Astrocyte (in vitro differentiated cells and primary cell): ENCODE measurements around the gene ZIC4. TPM values are rescaled to one million over a fixed set of nuclear protein-coding genes. Genes with fewer than 3 reads are reported as not detected.
A peak's percentile ranks its signal among the peaks of the same experiment; 100 is the strongest.

Experiments used
- DNase-seq: peaks from one replicate; pipeline ENCODE4 v3.0.0-alpha.2; 2010; ENCODE audit warnings: low read depth
- FAIRE-seq: peaks from 2 replicates; lab custom pipeline; 2011; peaks lifted over from hg19 to GRCh38; lab: Jason Lieb, UNC
- H2AFZ ChIP-seq: 2 replicates; pipeline ENCODE4 v1.6.0; 2012; ENCODE audit warnings: low read depth, low read length, inconsistent platforms
- H3K27ac ChIP-seq: 2 replicates; pipeline ENCODE4 v1.5.1; 2011; ENCODE audit warnings: low read depth, low read length, inconsistent platforms
- H3K27me3 ChIP-seq: 2 replicates; pipeline ENCODE4 v1.6.0; 2011; ENCODE audit warnings: low read length, inconsistent platforms; ENCODE audit not compliant: insufficient read depth
- H3K36me3 ChIP-seq: 2 replicates; pipeline ENCODE4 v1.5.1; 2011; ENCODE audit warnings: low read length, inconsistent platforms; ENCODE audit not compliant: insufficient read depth
- H3K4me1 ChIP-seq: 2 replicates; pipeline ENCODE4 v1.5.1; 2011; ENCODE audit warnings: low read length, inconsistent platforms; ENCODE audit not compliant: insufficient read depth
- H3K4me2 ChIP-seq: 2 replicates; pipeline ENCODE4 v1.6.0; 2012; ENCODE audit warnings: low read length, inconsistent platforms
- H3K4me3 ChIP-seq: 2 replicates; pipeline ENCODE4 v1.5.1; 2011; ENCODE audit warnings: low read depth, mild to moderate bottlenecking, low read length, inconsistent platforms; ENCODE audit not compliant: insufficient read depth
- H3K79me2 ChIP-seq: 2 replicates; pipeline ENCODE4 v1.6.0; 2012; ENCODE audit warnings: mild to moderate bottlenecking, low read length, inconsistent platforms; ENCODE audit not compliant: insufficient read depth
- H3K9ac ChIP-seq: 2 replicates; pipeline ENCODE4 v1.6.0; 2012; ENCODE audit warnings: mild to moderate bottlenecking, low read length, inconsistent platforms
- H3K9me3 ChIP-seq: 2 replicates; pipeline ENCODE4 v1.5.1; 2012; ENCODE audit warnings: low read depth, mild to moderate bottlenecking, low read length, inconsistent platforms; ENCODE audit not compliant: insufficient read depth
- H4K20me1 ChIP-seq: 2 replicates; pipeline ENCODE4 v1.6.0; 2012; ENCODE audit warnings: low read length, inconsistent platforms; ENCODE audit not compliant: insufficient read depth
- H3K27ac Mint-ChIP-seq: one replicate; pipeline ENCODE4 v1.8.0; 2021; ENCODE audit warnings: mild to moderate bottlenecking, mixed read lengths; ENCODE audit not compliant: unreplicated experiment
- H3K27me3 Mint-ChIP-seq: one replicate; pipeline ENCODE4 v1.8.0; 2021; ENCODE audit warnings: low read depth, mixed read lengths; ENCODE audit not compliant: unreplicated experiment
- H3K36me3 Mint-ChIP-seq: one replicate; pipeline ENCODE4 v1.8.0; 2021; ENCODE audit warnings: low read depth, mixed read lengths; ENCODE audit not compliant: unreplicated experiment
- H3K4me1 Mint-ChIP-seq: one replicate; pipeline ENCODE4 v1.8.0; 2021; ENCODE audit warnings: low read depth, mixed read lengths; ENCODE audit not compliant: unreplicated experiment
- H3K4me3 Mint-ChIP-seq: one replicate; pipeline ENCODE4 v1.8.0; 2021; ENCODE audit warnings: mild to moderate bottlenecking, moderate library complexity, mixed read lengths; ENCODE audit not compliant: unreplicated experiment
- H3K9me3 Mint-ChIP-seq: one replicate; pipeline ENCODE4 v1.8.0; 2021; ENCODE audit warnings: mild to moderate bottlenecking, mixed read lengths; ENCODE audit not compliant: unreplicated experiment
- EZH2 ChIP-seq: IDR thresholded peaks from 2 replicates; pipeline ENCODE4 v1.6.1; 2012; ENCODE audit warnings: mild to moderate bottlenecking, low read length, inconsistent platforms; ENCODE audit not compliant: insufficient read depth
- total RNA-seq: library from RNA; stranded (reverse); gene quantifications from 2 replicates; pipeline ENCODE4 v1.2.1, GENCODE V29; 2021
- TF ChIP-seq, protein P1 (sequence below): IDR thresholded peaks from 2 replicates; pipeline ENCODE4 v1.5.1; 2011; ENCODE audit warnings: low read depth, mild to moderate bottlenecking, inconsistent platforms, low read length, moderate library complexity; ENCODE audit not compliant: insufficient read depth

ZIC4 gene
- total RNA-seq, 1 donor from 2014 or later: not detected

DNA sequence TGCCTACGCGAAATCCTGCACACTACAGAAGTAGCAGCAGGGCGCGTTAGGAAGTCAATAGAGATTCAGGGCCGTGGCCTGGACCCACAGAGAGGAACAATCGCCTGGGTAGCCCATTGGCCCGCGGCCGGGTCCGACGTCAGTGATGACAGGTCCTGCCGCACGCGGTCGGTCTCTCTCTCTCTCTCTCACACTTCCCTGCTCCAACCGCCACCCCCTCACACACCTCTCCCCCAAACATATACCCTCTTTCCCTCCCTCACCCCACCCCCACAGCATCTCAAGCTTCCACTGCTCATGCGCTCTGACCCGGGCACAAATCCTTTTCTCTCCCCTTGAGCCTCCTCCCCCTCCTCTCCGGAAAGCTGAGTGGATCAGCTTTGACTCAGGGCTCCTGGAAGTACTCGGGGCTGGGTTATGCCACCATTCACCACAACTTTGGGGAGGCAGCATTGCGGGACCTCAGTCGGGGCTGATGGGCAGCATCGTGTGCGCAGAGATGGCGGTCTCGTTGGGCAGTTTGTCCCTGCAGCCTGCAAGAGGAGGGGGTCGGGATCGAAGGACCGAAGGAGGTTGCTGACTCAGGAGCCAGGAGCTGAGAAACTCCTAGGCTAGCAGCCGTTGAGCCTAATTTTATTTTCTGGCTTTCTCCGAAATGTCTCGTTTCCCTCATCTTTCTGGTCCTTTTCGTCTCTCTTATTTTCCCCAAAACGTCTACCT lies 9.0 kb downstream of the ZIC4 start:
- H3K4me1 Mint-ChIP-seq: no peaks in the 10 kb centered on the region
- H3K4me3 Mint-ChIP-seq: no peak overlapping the region
- H3K27me3 Mint-ChIP-seq: peaks cover 81% of the 10 kb centered on the region
- H3K9ac ChIP-seq: peak overlapping the region; percentile 94
- TF ChIP-seq, protein P1, sequence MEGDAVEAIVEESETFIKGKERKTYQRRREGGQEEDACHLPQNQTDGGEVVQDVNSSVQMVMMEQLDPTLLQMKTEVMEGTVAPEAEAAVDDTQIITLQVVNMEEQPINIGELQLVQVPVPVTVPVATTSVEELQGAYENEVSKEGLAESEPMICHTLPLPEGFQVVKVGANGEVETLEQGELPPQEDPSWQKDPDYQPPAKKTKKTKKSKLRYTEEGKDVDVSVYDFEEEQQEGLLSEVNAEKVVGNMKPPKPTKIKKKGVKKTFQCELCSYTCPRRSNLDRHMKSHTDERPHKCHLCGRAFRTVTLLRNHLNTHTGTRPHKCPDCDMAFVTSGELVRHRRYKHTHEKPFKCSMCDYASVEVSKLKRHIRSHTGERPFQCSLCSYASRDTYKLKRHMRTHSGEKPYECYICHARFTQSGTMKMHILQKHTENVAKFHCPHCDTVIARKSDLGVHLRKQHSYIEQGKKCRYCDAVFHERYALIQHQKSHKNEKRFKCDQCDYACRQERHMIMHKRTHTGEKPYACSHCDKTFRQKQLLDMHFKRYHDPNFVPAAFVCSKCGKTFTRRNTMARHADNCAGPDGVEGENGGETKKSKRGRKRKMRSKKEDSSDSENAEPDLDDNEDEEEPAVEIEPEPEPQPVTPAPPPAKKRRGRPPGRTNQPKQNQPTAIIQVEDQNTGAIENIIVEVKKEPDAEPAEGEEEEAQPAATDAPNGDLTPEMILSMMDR: peak; percentile 25
- TF ChIP-seq EZH2: no peak
- H3K27me3 ChIP-seq: peaks cover 13% of the 10 kb centered on the region
- H3K4me3 ChIP-seq: peak overlapping the region; percentile 49
- FAIRE-seq: peak; percentile 39
- H3K4me1 ChIP-seq: peaks cover 35% of the 10 kb centered on the region
- H3K79me2 ChIP-seq: peaks cover 73% of the 10 kb centered on the region
- peaks cover 23% of the 10 kb centered on the region for H3K9me3 Mint-ChIP-seq
- peak overlapping the region; percentile 34 for H3K27ac Mint-ChIP-seq
- H3K36me3 Mint-ChIP-seq: no peaks in the 10 kb centered on the region
- H3K9me3 ChIP-seq: no peaks in the 10 kb centered on the region
- peak; percentile 48 for DNase-seq
- no peaks in the 10 kb centered on the region for H3K36me3 ChIP-seq
- peak overlapping the region; percentile 85 for H3K4me2 ChIP-seq
- H2AFZ ChIP-seq: no peak overlapping the region
- H3K27ac ChIP-seq: peak overlapping the region; percentile 94
- H4K20me1 ChIP-seq: no peaks in the 10 kb centered on the region

DNA sequence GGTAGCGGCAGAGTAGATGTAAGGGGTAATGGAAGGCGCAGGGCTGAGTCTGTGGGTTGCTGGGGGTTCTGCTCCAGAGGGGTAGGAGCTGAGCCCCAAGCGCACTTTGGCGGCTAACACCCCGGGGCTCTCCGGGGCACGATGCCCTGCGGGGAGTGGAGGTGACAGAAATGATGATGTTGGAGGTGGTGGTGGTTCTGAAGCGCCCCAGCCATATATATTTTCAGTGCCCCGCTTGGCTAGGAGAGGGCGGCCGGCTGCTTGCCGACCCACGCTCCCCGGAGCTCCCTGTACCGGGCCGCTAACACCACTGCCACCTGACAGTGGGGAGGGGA lies 9.7 kb downstream of the ZIC4 start:
- Histone ChIP-seq H3K9me3 (no peaks in the 10 kb centered on the region), H3K4me2 (peak overlapping the region; percentile 85), H3K27ac (peak overlapping the region; percentile 94), H3K79me2 (peaks cover 68% of the 10 kb centered on the region), H3K4me1 (peaks cover 35% of the 10 kb centered on the region), H3K9ac (peak overlapping the region; percentile 94), H2AFZ (peak overlapping the region; percentile 28), H3K36me3 (no peaks in the 10 kb centered on the region), H3K27me3 (peaks cover 9% of the 10 kb centered on the region), H4K20me1 (no peaks in the 10 kb centered on the region), H3K4me3 (peak overlapping the region; percentile 36)
- no peaks in the 10 kb centered on the region for H3K4me1 Mint-ChIP-seq
- H3K4me3 Mint-ChIP-seq: no peak overlapping the region
- DNase-seq (no peak), FAIRE-seq (no peak)
- H3K27me3 Mint-ChIP-seq: peaks cover 82% of the 10 kb centered on the region
- TF ChIP-seq, protein P1: no peak
- no peak for TF ChIP-seq EZH2
- peaks cover 26% of the 10 kb centered on the region for H3K9me3 Mint-ChIP-seq
- H3K36me3 Mint-ChIP-seq: no peaks in the 10 kb centered on the region
- no peak overlapping the region for H3K27ac Mint-ChIP-seq
